Effector memory CD8-positive, alpha-beta T cell (primary cell): Measurements from ENCODE around the gene GRID1.

ENCODE experiments used
- ATAC-seq: fragments of 150-1000 bp; cut with Tn5 transposase; replicated peaks from 2 replicates; pipeline ENCODE4 v1.10.0; 2021; ENCODE audit warnings: mild to moderate bottlenecking, moderate library complexity
- DNase-seq, 3 experiments: peaks; one replicate each; pipeline ENCODE4 v3.0.0; 2021
- H3K27ac Mint-ChIP-seq, 2 donors: one replicate each; pipeline ENCODE4 v1.8.0; 2022; ENCODE audit warnings: mild to moderate bottlenecking in 2 of 2, mixed read lengths in 2 of 2, moderate library complexity in 2 of 2
- H3K27me3 Mint-ChIP-seq, 2 donors: one replicate each; pipeline ENCODE4 v1.8.0; 2022; ENCODE audit warnings: mixed read lengths in 2 of 2
- H3K36me3 Mint-ChIP-seq: one replicate; pipeline ENCODE4 v1.8.0; 2022; ENCODE audit warnings: mild to moderate bottlenecking, moderate library complexity, mixed read lengths; ENCODE audit not compliant: insufficient read depth
- H3K4me1 Mint-ChIP-seq, 2 donors: one replicate each; pipeline ENCODE4 v1.8.0; 2022; ENCODE audit warnings: low read depth in 2 of 2, mixed read lengths in 2 of 2
- H3K4me3 Mint-ChIP-seq, 2 donors: one replicate each; pipeline ENCODE4 v1.8.0; 2022; ENCODE audit warnings: mild to moderate bottlenecking in 2 of 2, mixed read lengths in 2 of 2, moderate library complexity in 2 of 2
- H3K9me3 Mint-ChIP-seq, 2 donors: one replicate each; pipeline ENCODE4 v1.8.0; 2022; ENCODE audit warnings: mixed read lengths in 2 of 2

Gene GRID1

DNA sequence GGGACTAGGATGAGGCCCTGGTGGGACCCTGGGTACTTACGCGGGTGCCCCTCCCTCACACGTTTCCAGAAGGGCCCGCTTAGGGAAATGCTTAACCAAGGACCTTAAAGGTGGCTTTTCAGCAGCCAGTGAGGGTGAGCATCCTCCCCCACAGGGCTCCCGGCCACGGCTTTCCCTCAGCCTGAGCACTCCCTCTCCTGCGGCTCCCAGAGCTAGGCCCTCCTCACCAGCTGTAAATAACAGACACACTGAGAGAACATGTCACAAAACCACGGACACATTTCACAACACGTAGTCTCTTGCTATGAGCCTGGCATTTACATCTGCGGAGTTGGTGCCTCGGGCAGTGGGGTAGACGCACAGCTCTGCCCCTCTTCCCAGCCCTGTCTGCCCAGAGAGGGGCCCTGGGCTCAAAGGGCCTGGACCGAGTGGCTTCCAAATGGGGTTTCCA is 25.2 kb downstream of the GRID1 start:
- Mint-ChIP-seq H3K4me1 (peaks cover 0 to 4% of the 10 kb centered on the region in 2 donors), H3K27me3 (peaks cover 19 to 30% of the 10 kb centered on the region in 2 donors), H3K4me3 (no peak overlapping the region), H3K27ac (no peak overlapping the region), H3K36me3 (no peaks in the 10 kb centered on the region), H3K9me3 (no peaks in the 10 kb centered on the region)
- ATAC-seq = no peak
- no peak for DNase-seq

- Mint-ChIP-seq H3K27me3 (peaks cover 19 to 30% of the 10 kb centered on the region in 2 donors), H3K4me1 (peaks cover 0 to 4% of the 10 kb centered on the region in 2 donors), H3K36me3 (no peaks in the 10 kb centered on the region), H3K27ac (no peak overlapping the region), H3K4me3 (no peak overlapping the region), H3K9me3 (no peaks in the 10 kb centered on the region)
- DNase-seq = no peak
- ATAC-seq = no peak
These were observed 25.7 kb downstream of the GRID1 start for GRCh38 chr10:86340991-86341260.

DNA sequence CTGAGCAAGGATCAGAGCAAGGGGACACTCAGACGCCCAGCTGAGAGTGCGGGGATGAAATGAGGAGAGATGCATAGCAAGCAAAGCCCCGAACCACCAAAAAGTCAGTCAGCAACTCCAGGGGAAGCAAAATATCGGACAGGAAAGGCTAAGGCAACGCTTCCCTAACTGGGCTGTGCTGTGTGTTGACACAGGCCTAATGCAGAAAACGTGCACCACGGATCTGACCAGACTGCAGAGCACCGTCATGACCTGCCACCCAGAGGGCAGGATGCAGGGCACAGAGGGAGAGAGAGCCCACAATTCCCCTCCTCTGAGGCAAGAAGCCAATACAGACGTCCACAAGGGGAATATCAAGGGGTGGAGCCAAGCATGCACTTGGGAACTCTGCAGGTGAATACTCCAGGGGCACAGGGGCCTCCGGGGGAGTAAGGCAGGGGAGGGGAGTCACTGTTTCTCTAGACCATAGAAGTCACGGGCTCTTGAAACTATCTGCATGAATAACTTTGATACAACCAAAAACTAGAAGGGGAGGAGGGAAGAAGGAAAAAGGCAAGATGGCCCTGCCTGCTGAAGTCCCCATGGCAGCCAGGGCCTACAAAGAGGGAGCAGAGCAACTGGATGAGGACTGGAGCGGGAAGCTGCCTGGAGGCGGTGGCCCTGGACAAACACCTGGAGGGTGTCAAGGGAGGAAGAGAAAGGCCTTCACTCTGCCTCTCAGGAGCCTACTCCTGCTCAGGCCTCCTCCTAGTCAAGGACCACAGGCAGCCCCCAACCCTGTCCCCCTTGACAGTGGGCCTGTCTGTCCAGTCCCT is 26.2 kb downstream of the GRID1 start:
- no peak for ATAC-seq
- H3K36me3 Mint-ChIP-seq = no peaks in the 10 kb centered on the region
- peaks cover 19 to 30% of the 10 kb centered on the region in 2 donors for H3K27me3 Mint-ChIP-seq
- H3K27ac Mint-ChIP-seq = no peak overlapping the region
- H3K4me1 Mint-ChIP-seq = peaks cover 0 to 4% of the 10 kb centered on the region in 2 donors
- H3K9me3 Mint-ChIP-seq = no peaks in the 10 kb centered on the region
- H3K4me3 Mint-ChIP-seq = no peak overlapping the region
- no peak for DNase-seq

DNA sequence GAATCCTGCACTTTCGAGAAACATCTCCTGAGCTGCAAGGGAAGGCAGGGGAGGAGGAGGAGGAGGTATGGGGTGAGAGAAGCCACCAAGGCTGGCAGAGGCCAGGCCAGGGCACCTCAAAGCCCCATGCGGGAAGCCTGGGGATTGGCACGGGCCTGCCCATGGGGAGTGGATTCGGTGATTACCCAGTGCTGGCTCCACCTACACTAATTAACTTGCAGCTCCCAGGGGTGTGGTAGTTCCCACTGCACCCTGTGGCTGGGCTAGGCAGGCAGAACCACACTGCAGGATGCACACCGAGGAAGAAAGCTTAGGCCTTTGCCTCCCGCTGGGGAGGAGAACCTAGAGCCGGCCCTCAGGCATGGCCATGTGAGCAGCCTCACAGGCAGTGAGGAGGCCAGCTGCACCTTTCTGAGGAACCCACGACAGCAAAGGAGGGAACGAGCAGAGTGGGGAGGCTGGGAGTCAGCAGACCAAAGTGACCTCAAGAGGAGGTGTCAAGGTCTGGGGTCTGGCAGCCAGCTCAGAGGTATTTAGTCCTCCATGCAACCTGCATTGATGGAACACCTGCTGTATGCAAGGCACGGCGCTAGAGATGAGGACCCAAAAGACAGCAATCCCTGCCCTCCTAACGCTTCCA is 27.2 kb downstream of the GRID1 start:
- Mint-ChIP-seq H3K27me3 (peaks cover 19 to 35% of the 10 kb centered on the region in 2 donors), H3K4me1 (no peaks in the 10 kb centered on the region), H3K9me3 (no peaks in the 10 kb centered on the region), H3K36me3 (no peaks in the 10 kb centered on the region), H3K27ac (no peak overlapping the region), H3K4me3 (no peak overlapping the region)
- ATAC-seq (no peak), DNase-seq (no peak)

DNA sequence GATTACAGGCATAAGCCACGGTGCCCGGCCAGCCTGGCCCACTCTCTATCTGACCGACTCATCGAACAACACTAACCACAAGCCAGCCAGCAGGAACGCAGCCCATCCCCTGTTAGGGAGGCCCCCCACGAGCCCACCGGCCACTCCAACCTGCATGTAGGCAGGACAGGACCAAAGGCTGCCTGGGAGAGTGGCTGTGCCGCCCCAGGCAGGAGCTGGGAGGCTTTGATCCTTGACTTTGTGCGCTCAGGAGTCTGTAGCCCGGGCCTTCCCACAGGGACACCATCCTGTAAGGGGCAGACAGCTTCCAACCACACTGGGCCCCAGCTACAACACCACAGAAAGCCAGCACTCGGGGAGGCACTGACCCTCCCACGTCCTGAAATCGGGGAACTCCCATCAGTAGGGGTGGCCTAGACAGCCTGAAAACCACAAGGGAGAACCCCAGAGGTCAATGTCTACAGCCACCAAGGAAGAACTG is 29.4 kb downstream of the GRID1 start:
- Mint-ChIP-seq H3K9me3 (no peaks in the 10 kb centered on the region), H3K27ac (no peak overlapping the region), H3K4me3 (no peak overlapping the region), H3K27me3 (peaks cover 31 to 50% of the 10 kb centered on the region in 2 donors), H3K4me1 (no peaks in the 10 kb centered on the region), H3K36me3 (no peaks in the 10 kb centered on the region)
- ATAC-seq (no peak), DNase-seq (no peak)

GRCh38 chr10:86336341-86336740 is 30.3 kb downstream of the GRID1 start:
- H3K27ac Mint-ChIP-seq = no peak overlapping the region
- no peak overlapping the region for H3K4me3 Mint-ChIP-seq
- H3K27me3 Mint-ChIP-seq = peaks cover 31 to 52% of the 10 kb centered on the region in 2 donors
- H3K4me1 Mint-ChIP-seq = no peaks in the 10 kb centered on the region
- no peak for DNase-seq
- no peak for ATAC-seq
- no peaks in the 10 kb centered on the region for H3K36me3 Mint-ChIP-seq
- H3K9me3 Mint-ChIP-seq = no peaks in the 10 kb centered on the region

DNA sequence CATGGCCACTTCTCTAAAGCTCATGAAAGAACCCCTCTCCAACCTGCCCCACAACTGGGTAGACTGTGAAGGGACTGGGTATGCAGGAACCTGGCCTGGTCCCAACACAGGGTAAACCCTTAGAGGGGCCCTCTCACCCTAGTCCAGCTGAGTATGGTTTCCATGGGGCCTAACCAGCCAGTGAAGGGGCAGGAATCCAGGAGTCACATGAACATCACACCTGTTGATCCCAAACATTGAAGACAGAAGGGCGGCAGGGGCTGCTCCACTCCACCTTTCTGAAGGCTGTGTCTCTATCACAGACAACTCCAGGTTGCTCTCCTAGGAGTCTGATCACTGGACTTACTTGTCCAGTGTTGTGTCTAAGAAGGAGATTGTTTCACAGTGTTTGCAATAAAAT is 30.8 kb downstream of the GRID1 start:
- Mint-ChIP-seq H3K27me3 (peaks cover 27 to 48% of the 10 kb centered on the region in 2 donors), H3K36me3 (no peaks in the 10 kb centered on the region), H3K9me3 (no peaks in the 10 kb centered on the region), H3K27ac (no peak overlapping the region), H3K4me1 (no peaks in the 10 kb centered on the region), H3K4me3 (no peak overlapping the region)
- DNase-seq (no peak), ATAC-seq (no peak)

- Mint-ChIP-seq H3K27ac (no peak overlapping the region), H3K4me1 (no peaks in the 10 kb centered on the region), H3K27me3 (peaks cover 21 to 48% of the 10 kb centered on the region in 2 donors), H3K9me3 (no peaks in the 10 kb centered on the region), H3K36me3 (no peaks in the 10 kb centered on the region), H3K4me3 (no peak overlapping the region)
- ATAC-seq (no peak), DNase-seq (no peak)
These were observed 31.3 kb downstream of the GRID1 start for GRCh38 chr10:86335257-86335656.

GRCh38 chr10:86334488-86335085 is 32.0 kb downstream of the GRID1 start:
- peaks cover 14 to 48% of the 10 kb centered on the region in 2 donors for H3K27me3 Mint-ChIP-seq
- no peaks in the 10 kb centered on the region for H3K36me3 Mint-ChIP-seq
- DNase-seq = no peak
- no peaks in the 10 kb centered on the region for H3K9me3 Mint-ChIP-seq
- ATAC-seq = no peak
- no peaks in the 10 kb centered on the region for H3K4me1 Mint-ChIP-seq
- H3K27ac Mint-ChIP-seq = no peak overlapping the region
- no peak overlapping the region for H3K4me3 Mint-ChIP-seq

GRCh38 chr10:86333826-86334487 is 32.6 kb downstream of the GRID1 start:
- H3K36me3 Mint-ChIP-seq = no peaks in the 10 kb centered on the region
- H3K27me3 Mint-ChIP-seq = peaks cover 12 to 42% of the 10 kb centered on the region in 2 donors
- H3K4me3 Mint-ChIP-seq = no peak overlapping the region
- no peaks in the 10 kb centered on the region for H3K9me3 Mint-ChIP-seq
- no peak overlapping the region for H3K27ac Mint-ChIP-seq
- H3K4me1 Mint-ChIP-seq = no peaks in the 10 kb centered on the region
- ATAC-seq (no peak), DNase-seq (no peak)

GRCh38 chr10:86331861-86332260 is 34.7 kb downstream of the GRID1 start:
- no peak overlapping the region for H3K4me3 Mint-ChIP-seq
- H3K9me3 Mint-ChIP-seq = no peaks in the 10 kb centered on the region
- ATAC-seq (no peak), DNase-seq (no peak)
- H3K27ac Mint-ChIP-seq = no peak overlapping the region
- no peaks in the 10 kb centered on the region for H3K4me1 Mint-ChIP-seq
- no peaks in the 10 kb centered on the region for H3K36me3 Mint-ChIP-seq
- H3K27me3 Mint-ChIP-seq = peaks cover 12 to 37% of the 10 kb centered on the region in 2 donors

DNA sequence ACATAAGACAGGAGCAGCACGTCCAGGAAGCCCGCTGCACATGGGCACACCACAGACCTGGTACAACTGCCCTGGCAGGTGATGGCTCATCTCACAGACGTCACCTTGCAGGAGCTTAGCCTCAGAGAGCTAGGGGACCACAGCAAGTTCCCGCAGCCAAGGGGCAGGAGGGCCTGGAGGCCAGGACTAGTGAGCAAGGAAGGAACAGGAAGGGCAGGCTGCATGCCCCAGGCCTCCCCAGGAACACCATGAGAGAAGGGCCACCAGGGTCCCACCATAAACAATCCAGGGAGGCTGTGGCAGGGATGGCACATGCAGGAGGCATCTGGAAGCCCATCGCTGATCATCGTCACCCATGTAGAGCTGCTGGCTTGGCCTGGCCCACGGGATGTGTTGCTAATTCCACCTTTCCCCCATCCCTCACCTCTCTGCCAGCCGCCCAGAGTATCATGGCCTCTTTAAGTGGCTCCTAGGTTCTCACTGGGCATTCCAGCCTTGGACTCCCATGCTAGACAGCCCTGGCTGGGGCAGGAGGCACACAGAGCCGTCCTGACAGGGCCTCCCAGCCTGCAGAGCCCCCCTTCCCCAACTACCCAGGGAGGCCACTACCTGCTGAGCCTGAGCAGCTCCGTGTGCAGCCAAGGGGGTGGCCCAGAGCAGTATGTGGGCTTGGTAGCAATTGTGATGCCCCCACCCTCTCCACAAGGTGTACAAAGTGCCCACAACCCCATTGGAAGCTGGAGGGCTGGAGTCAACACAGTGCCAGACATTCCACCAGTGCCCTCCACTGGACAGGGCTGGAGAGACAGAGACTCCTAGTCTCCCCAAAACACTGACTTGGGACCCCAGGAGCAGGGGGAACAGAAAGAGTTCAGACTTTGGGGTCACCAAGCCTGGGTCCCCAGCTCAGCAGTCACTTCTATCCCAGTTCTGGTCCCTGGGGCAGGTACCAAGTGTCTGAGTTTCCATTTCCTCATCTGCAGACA is 35.5 kb downstream of the GRID1 start:
- DNase-seq = no peak
- Mint-ChIP-seq H3K27ac (no peak overlapping the region), H3K9me3 (no peaks in the 10 kb centered on the region), H3K36me3 (no peaks in the 10 kb centered on the region), H3K4me3 (no peak overlapping the region), H3K4me1 (no peaks in the 10 kb centered on the region), H3K27me3 (peaks cover 12 to 45% of the 10 kb centered on the region in 2 donors)
- no peak for ATAC-seq
